Measurements from ENCODE around the gene ADAMTS9. TPM values are rescaled to one million over a fixed set of nuclear protein-coding genes. Genes with fewer than 3 reads are reported as not detected.

ADAMTS9 gene
- total and polyA plus RNA-seq, 2 donors (not counting 1 experiment from before 2014, with no cell fraction given) = not detected

DNA sequence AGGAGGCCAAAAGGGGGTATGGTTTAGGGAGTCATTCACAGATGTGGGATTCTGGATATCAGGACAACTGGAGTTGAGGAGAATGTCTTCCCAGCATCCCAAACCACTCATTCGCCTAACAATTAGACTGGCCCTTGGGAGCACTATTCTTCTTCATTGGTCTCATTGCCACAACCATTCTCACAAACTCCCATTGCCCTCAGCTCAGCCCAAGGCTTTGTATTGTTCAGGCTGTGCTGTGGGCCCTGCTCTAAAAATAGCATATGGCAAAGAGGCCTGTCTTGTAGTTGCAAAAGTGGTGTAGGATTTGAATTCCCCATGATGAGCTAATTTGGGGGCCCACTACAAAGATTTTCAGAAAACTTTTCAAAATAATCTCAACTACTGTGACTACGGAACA, 6.3 kb upstream of the ADAMTS9 start:
- Histone ChIP-seq H4K20me1 (ENCODE audit: control insufficient read depth, insufficient read depth, low read length, poor library complexity, severe bottlenecking) (no peaks in the 10 kb centered on the region), H3K27me3 (replicated peaks in 1 of 4; ENCODE audit: control extremely low read depth in 1 of 4, control insufficient read depth in 3 of 4, insufficient read depth in 4 of 4, low read length in 3 of 4) (peaks cover 0 to 4% (median 4%) of the 10 kb centered on the region in 4 experiments), H3K4me3 (ENCODE audit: control extremely low read depth in 1 of 5, extremely low read depth in 1 of 5, insufficient read depth in 1 of 5, low read depth in 2 of 5, low read length in 4 of 5) (no peak overlapping the region), H3K27ac (ENCODE audit: low read length in 2 of 2) (no peak overlapping the region), H3K36me3 (replicated peaks in 1 of 2; ENCODE audit: control extremely low read depth in 1 of 2, control insufficient read depth in 1 of 2, extremely low read depth in 1 of 2, insufficient read depth in 2 of 2, low read length in 1 of 2) (no peaks in the 10 kb centered on the region), H3K9ac (ENCODE audit: low read length) (no peak overlapping the region), H3K4me1 (ENCODE audit: control insufficient read depth in 2 of 2, insufficient read depth in 2 of 2, low read length in 2 of 2) (no peaks in the 10 kb centered on the region), H3K9me3 (ENCODE audit: control extremely low read depth in 1 of 3, control insufficient read depth in 2 of 3, insufficient read depth in 1 of 3, low read length in 2 of 3) (no peaks in the 10 kb centered on the region), H2AFZ (ENCODE audit: insufficient read depth, low read depth, low read length, poor library complexity, severe bottlenecking) (no peak overlapping the region), H3K4me2 (replicated peaks; ENCODE audit: low read depth, low read length, poor library complexity, severe bottlenecking) (no peak overlapping the region), H3K79me2 (ENCODE audit: control insufficient read depth, insufficient read depth, low read length) (no peaks in the 10 kb centered on the region)
- ChIA-PET CTCF (no interaction called here), POLR2A (no interaction called here)
- intact Hi-C loops (cut with micrococcal nuclease) = no loop called here
- Mint-ChIP-seq H3K27me3 (peaks cover 7% of the 10 kb centered on the region), H3K27ac (no peak overlapping the region), H3K4me1 (no peaks in the 10 kb centered on the region), H3K9me3 (ENCODE audit: insufficient read depth) (peaks cover 2% of the 10 kb centered on the region), H3K4me3 (no peak overlapping the region)
- TF ChIP-seq EZH2 (IDR thresholded peaks at IDR 0.05; ENCODE audit: borderline replicate concordance, insufficient read depth, low read depth, low read length, poor library complexity, severe bottlenecking) = no peak
- no peak for TF ChIP-seq CTCF (IDR thresholded peaks at IDR 0.05)
- DNase-seq (no peak), ATAC-seq (ENCODE audit: low read depth) (no peak)
- WGBS (ENCODE audit: insufficient coverage) = no CpG with 5 or more reads among the region's 2 CpGs

DNA sequence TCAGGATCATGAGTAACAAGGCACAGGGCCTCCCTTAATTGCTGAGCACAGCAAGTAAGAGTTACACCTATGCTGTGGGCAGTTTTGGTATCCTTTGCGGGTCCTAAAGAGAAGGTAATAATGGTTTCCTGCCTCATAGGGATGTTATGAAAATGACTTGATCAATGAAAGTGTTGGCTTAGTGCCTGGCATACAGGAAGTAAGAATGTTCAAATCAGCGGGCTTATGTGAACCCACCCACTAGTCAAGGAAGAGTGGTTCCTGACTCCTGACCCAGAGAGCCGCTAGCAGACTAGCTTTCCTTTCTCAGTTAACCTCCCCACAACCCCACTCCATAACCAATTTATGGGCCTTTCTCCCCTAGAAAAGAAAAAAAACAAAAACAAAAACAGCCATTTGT, 5.2 kb upstream of the ADAMTS9 start:
- Histone ChIP-seq H3K4me1 (ENCODE audit: control insufficient read depth in 2 of 2, insufficient read depth in 2 of 2, low read length in 2 of 2) (peaks cover 0 to 3% of the 10 kb centered on the region in 2 donors), H3K27ac (ENCODE audit: low read length in 2 of 2) (no peak overlapping the region), H3K79me2 (ENCODE audit: control insufficient read depth, insufficient read depth, low read length) (no peaks in the 10 kb centered on the region), H2AFZ (ENCODE audit: insufficient read depth, low read depth, low read length, poor library complexity, severe bottlenecking) (no peak overlapping the region), H3K36me3 (replicated peaks in 1 of 2; ENCODE audit: control extremely low read depth in 1 of 2, control insufficient read depth in 1 of 2, extremely low read depth in 1 of 2, insufficient read depth in 2 of 2, low read length in 1 of 2) (no peaks in the 10 kb centered on the region), H3K27me3 (replicated peaks in 1 of 4; ENCODE audit: control extremely low read depth in 1 of 4, control insufficient read depth in 3 of 4, insufficient read depth in 4 of 4, low read length in 3 of 4) (peaks cover 0 to 14% (median 6%) of the 10 kb centered on the region in 4 experiments), H4K20me1 (ENCODE audit: control insufficient read depth, insufficient read depth, low read length, poor library complexity, severe bottlenecking) (no peaks in the 10 kb centered on the region), H3K9me3 (ENCODE audit: control extremely low read depth in 1 of 3, control insufficient read depth in 2 of 3, insufficient read depth in 1 of 3, low read length in 2 of 3) (no peaks in the 10 kb centered on the region), H3K4me3 (ENCODE audit: control extremely low read depth in 1 of 5, extremely low read depth in 1 of 5, insufficient read depth in 1 of 5, low read depth in 2 of 5, low read length in 4 of 5) (no peak overlapping the region), H3K4me2 (replicated peaks; ENCODE audit: low read depth, low read length, poor library complexity, severe bottlenecking) (no peak overlapping the region), H3K9ac (ENCODE audit: low read length) (no peak overlapping the region)
- Mint-ChIP-seq H3K27ac (no peak overlapping the region), H3K4me1 (peaks cover 3% of the 10 kb centered on the region), H3K27me3 (peaks cover 15% of the 10 kb centered on the region), H3K4me3 (no peak overlapping the region), H3K9me3 (ENCODE audit: insufficient read depth) (peaks cover 2% of the 10 kb centered on the region)
- CTCF ChIA-PET = no interaction called here
- no peak for DNase-seq
- no peak for ATAC-seq (ENCODE audit: low read depth)
- POLR2A ChIA-PET = no interaction called here
- 83% methylated on average over 3 of the region's 3 CpGs for WGBS (ENCODE audit: insufficient coverage)
- TF ChIP-seq CTCF (IDR thresholded peaks at IDR 0.05) (no peak), EZH2 (IDR thresholded peaks at IDR 0.05; ENCODE audit: borderline replicate concordance, insufficient read depth, low read depth, low read length, poor library complexity, severe bottlenecking) (no peak)
- intact Hi-C loops (cut with micrococcal nuclease) = no loop called here

All from B cell (primary cell).